ENCODE measurements around the gene KIF26B.

The KIF26B gene

DNA sequence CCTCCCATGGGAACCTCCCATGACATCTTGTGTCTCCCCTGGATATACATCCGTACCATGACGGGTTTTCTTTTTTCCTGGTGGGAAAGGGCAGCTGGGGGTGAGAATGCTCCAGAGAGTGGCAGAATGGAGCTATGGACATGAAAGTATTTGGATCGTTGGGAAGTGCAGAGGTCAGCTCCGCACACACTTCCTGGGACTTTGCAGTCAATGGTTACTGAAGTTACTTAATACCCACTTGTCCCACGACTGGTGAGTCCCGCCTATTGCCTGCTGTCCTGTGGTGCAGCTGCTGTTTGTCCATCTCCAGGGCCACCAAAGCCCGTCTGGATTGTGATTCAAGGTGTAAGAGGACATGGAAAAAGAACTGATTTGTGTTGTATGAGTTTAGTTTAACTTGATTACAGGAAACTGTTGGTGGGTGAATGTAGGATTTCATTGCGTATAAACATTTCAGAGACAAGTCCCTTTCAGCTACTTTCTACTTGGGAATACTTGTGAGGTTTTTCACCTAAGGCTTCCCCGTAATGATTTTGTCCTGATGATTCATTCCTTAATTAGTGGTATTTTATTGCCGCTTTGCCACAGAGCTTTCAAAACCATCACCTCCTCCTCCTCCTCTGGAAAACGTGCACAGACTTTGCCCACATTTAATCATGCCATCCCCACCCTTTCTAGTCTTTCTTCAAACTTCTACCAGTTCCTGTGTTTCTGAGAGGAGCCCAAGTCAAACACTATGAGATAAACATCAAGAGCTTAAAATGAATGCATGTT lies 308.8 kb downstream of the KIF26B start:
- no peak for DNase-seq (ENCODE audit: low read depth in 2 of 2)

DNA sequence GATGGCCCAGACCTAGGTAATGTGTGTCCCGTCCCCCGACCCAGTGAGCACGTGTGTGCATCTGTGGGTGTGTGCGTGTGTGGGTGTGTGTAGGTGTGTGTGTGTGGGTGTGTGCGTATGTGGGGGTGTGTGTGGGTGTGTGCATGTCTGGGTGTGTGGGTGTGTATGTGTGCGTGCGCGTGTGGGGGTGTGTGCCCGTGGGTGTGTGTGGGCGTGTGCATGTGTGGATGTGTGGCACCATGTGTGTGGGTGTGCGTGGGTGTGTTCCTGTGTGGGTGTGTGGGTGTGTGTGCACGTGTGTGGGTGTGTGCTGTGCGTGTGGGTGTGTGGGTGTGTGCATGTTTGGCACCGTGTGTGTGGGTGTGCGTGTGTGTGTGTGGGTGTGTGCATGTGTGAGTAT lies 309.5 kb downstream of the KIF26B start:
- no peak for DNase-seq (ENCODE audit: low read depth in 2 of 2)

DNA sequence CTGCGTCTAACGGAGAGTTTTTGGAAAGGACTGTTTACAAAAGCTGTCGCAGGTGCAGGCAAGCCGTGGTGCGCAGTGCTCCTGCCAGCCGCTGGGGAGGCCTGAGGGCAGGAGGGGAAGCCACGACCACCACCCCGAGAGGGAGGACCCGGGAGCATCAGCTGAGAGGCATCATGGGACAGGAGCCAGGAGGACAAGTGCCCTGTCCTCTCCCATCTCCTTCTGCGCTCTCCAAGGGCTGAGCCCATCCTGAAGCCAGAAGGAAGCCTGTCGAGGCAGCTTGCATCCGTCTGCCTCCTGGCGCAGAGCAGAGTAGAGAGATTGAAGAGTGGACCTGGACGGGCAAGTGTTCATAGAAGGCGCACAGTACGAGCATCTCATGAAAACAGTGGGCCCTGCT lies 310.9 kb downstream of the KIF26B start:
- no peak for DNase-seq (ENCODE audit: low read depth in 2 of 2)

DNA sequence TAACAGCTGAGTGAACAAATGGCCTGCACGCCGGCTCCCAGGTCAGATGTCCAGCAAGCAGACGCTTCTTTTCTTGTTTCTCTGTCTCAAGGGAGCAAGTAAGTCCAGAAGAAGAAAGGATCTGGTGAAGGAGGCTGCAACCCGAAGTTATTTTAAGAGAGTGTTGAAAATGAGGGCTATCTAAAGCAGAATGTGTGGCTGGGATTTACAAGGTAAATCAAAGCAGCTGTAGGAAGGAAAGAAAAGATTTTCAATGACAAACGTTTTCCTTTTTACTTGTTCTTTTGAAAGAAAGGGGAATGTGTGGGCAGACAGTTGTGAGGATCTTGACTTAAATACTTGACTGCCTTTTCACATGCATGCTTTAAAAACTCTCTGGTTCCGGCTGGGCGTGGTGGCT lies 311.5 kb downstream of the KIF26B start:
- no peak for DNase-seq (ENCODE audit: low read depth in 2 of 2)

- no peak for DNase-seq (ENCODE audit: low read depth in 2 of 2)
These were observed 313.0 kb downstream of the KIF26B start for GRCh38 chr1:245467804-245468203.

- no peak for DNase-seq (ENCODE audit: low read depth in 2 of 2)
These were observed 314.2 kb downstream of the KIF26B start for GRCh38 chr1:245469006-245469405.

- DNase-seq (ENCODE audit: low read depth in 2 of 2), result no peak
These were observed 314.9 kb downstream of the KIF26B start for GRCh38 chr1:245469734-245470133.

GRCh38 chr1:245475126-245475525 lies 320.3 kb downstream of the KIF26B start:
- no peak for DNase-seq (ENCODE audit: low read depth in 2 of 2)

DNA sequence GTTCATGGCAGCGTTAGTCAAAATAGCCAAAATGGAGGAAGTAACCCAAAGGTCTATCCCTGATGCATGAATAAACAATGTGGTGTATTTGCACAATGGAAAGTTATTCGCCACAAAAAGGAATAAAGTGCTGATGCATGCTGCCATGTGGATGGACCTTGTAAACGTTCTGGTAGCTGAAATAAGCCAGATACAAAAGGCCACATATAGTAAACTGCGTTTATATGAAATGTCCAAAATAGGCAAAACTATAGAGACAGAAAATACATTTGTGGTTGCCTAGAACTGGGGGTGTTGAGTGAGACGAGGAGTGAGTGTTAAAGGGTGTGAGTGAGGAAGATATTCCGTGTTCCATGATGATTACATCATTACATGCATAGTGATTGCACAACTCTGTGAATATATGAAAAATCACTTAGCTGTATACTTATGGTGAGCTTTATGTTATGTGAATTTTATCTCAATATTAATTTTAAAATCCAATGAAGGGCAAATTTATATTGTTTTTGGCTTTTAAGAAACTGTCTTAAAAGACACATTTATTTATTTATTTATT lies 321.3 kb downstream of the KIF26B start:
- DNase-seq (ENCODE audit: low read depth in 2 of 2), result no peak

DNA sequence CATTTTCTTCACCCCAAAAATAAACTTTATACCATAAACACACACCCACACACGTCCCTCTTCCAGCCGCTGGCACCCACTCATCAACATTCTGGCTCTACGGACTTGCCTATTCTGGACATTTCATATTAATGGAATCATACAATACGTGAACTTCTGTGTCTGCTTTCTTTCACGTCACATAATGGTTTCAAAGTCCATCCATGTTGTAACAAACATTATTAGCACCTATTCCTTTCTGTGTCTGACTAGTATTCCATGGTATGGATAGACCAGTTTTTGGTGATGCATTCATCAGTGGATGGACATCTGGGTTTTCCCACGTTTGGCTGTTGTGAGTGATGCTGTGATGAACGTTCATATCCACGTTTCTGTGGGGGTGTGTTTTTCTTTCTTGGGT lies 323.2 kb downstream of the KIF26B start:
- DNase-seq (ENCODE audit: low read depth in 2 of 2), result no peak

DNA sequence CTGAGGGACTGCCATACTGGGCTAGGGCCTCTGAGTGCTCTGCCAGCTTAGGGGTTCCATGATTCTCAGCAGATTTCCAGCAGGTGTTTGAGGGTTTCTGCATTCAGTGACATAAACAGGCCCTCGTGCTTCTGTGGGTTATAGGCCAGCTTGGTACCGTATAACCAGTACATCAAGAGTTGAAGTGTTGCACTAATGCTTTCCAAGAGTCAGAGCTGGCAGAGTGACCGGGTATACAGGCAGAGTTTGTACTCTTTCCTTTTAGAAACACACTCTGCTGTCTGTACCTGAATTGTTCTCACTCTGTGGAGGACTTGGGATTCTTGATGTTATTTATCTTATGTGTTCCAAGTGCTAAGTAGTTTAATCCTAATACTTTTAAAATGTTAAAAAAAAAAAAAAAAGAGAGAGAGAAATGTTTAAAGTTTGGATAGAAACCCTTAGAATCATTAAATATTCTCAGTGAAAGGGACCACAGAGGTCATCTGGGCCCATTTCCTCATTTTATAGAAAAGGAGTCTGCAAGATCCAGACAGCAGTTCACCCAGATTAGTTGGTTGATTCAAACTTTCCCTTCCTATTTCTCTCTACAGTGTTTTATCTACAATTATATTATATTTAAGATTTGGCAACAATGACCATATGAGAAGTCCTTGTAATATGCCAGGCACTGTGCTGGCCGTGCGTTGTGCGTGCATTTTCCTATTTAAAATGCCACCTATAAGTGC lies 325.8 kb downstream of the KIF26B start:
- DNase-seq (ENCODE audit: low read depth in 2 of 2), result no peak

DNA sequence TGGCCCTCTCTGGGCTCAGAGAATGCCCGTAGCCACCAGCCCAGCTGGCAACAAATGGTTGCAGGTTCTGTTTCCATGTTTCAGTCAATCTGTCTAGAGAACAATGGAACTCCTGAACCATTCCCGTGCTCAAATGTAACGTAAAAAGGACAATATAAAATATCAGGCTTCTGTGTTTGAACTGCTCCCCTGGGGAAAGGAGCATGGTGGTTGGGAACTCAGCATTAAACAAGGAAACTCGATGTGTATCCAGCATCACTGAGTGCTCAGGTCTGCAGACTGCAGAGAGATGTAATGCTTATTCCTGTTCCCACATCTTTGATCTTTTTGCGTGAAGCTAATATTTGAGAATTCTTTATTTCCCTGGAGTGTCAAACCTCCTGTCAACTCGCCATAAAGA lies 326.5 kb downstream of the KIF26B start:
- DNase-seq (ENCODE audit: low read depth in 2 of 2), result no peak

GRCh38 chr1:245483247-245483646 lies 328.5 kb downstream of the KIF26B start:
- no peak for DNase-seq (ENCODE audit: low read depth in 2 of 2)

DNA sequence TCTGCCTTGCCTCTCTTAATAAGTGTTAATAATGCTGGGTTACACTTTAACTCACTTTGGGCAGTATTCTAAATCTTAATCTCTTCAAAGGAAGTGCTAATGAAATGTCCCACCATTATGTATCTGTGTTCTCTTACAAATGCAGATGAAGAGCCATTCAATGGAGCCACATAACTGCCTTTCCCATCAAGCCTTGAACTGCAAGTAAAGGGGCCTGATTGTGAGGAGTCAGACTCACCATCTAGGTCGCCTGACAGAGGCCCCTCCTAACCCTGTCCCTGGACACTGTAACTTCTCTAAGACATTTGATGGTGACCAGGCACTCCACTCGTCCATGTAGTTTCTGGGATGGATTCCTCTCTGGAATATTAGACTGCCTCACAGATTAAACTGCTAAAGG lies 329.4 kb downstream of the KIF26B start:
- DNase-seq (ENCODE audit: low read depth in 2 of 2), result no peak

DNA sequence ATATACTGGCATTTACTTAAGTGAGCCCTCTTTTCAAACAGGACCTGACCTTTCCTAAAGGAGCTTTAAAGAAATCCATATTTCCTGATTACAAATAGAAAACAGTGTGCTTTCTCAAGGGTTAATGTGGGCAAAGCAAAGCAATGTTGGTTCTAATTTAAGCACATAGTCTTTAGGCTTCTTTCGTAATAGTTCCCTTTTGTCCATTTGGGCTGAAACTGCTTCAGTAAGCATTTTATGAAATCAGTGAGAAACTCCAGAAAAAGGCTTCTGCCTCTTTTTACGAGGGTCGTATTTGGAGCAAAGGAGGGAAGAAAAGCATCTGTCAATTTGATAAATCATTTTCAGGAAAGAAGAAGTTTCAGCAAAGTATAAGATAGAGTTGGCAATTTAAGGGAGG lies 331.2 kb downstream of the KIF26B start:
- DNase-seq (ENCODE audit: low read depth in 2 of 2), result no peak

DNA sequence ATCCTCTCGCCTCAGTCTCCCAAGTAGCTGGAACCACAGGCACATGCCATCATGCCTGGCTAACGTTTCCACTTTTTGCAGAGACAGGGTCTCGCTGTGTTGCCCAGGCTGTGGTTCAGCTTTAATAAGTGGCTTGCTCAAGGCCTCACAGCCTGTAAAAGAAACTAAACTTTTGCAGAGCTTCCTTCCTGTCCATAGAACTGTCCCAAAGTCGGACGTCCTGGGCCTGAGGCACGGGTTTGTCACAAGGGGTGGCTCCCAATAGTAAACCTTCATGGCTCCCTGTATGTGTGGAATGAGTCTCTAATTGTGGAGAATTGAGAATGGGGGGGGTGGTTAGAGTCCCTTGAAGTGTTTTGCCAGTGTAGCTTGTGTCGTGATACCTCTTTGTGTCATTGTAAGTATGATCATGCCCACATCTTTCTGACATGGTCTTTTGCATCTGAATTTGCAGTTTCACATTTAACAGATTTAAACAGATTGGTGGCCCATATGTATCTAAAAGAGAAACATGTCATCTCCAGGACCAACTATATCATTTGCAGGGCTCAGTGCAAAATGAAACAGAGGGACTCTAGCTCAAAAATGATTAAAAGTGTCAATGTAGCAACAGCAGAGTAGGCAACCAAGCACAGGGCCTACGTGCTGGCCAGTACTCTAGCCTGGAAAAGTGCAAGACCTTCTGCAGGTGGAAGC lies 332.1 kb downstream of the KIF26B start:
- DNase-seq (ENCODE audit: low read depth in 2 of 2), result no peak

DNA sequence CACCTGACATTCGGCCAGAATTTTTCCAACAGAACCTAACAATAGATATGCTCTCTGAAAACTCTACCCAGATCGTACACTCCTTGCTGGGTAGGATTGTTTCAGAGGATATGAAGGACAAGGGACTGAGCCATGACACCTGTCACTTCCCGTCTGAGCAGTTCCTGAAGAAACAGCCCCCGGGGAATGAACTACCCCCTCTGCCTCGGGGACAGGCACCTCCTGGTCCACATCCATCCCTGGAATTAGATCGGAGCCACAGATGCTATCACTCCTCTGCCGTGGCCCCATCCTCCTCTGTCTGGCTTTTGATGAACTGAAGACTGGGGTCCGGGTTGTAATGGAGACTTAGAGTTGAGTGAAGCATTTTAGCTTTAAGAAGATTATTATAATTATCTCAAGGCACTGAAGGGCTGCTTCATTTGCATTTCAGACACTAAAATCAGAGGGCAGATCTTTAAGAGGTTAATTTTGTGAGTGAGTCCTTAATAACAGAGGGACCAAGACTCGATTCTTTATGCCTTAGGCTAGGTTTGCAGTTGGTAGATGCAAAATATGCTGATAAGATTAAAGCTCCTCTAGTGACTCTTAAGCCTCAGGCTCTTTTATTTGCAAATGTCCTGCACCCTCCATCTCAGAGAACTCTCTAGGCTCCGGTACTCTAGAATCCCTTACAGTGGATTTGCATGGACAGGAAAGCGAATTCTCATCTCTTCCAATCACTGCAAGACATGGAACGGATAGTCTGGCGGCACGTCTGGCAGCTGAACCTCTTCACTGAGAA lies 333.8 kb downstream of the KIF26B start:
- DNase-seq (ENCODE audit: low read depth in 2 of 2), result no peak

DNA sequence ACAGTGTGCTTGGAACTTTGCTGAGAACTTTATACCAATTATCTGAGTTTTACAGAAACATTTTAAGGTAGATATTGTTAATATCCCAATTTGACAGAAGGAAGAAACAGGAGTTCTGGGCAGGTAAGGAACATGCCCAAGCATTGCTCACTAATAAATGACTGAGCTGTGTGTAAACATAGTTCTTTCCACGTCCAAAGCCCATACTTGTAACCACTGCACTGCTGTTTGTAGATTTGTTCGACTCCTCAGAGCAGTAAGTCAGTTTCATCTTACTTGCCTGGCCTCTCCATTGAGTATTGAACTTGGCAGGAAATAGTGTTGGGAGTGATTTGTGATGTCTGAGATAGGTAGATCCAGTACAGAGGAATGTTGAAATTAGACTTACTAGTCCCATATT lies 335.1 kb downstream of the KIF26B start:
- DNase-seq (ENCODE audit: low read depth in 2 of 2), result no peak

DNA sequence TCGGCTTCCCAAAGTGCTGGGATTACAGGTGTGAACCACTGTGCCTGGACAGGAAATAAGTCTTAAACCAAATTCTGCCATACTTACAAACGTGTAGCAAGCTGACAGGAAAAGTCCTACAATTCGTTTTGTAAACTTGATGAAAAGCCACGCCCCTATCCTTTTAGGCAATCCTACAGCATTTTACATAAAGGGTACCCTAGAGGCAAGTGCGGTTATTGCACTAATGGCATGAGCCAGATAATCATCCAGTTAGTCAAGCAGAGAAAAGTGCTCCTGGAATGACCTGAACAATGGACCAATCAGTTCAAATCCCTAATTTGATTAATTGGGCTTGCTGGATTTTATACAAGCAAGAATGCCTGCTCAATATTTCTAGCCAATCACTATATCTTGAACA lies 338.2 kb downstream of the KIF26B start:
- DNase-seq (ENCODE audit: low read depth in 2 of 2), result no peak

DNA sequence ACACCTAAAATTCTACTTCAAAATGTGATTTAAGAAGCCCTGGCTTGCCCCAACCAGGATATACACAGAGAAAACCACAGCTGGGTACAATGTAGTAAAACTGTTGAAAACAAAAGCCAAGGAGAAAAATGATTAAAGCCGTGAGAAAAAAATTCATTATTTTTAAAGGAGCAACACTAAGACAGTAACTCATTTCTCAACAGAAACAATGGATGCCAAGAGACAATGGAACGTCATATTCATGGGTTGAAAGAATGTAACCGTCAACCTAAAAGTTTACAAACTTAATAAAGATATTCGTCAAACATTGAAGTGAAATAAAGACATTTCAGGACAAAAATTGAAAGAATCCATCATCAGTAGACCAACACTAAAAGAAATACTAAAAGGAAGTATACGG lies 340.9 kb downstream of the KIF26B start:
- DNase-seq (ENCODE audit: low read depth in 2 of 2), result no peak

- DNase-seq (ENCODE audit: low read depth in 2 of 2), result no peak
These were observed 345.8 kb downstream of the KIF26B start for GRCh38 chr1:245500546-245500945.

DNA sequence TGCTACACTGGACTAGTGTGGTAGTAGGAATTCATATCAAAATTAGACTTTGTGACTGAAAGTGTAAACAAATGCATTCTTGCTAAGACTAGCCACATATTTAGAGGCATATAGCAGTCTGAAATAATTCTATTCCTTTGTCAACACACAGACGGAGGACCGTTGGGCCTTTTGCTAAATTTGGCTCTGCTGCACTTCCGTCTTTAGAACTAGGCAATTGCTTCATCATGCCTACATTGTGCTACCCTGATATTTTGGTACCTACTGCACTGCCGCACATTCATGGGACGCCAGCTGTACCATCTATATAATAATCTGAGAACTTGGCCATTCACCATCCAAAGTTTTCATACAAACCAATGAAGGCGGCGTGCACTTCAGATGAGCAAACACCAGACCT lies 346.8 kb downstream of the KIF26B start:
- no peak for DNase-seq (ENCODE audit: low read depth in 2 of 2)

All from stimulated activated CD8-positive, alpha-beta memory T cell treated with anti-CD3 and anti-CD28 coated beads, Interleukin-2, amount 100 ng/mL, for 48 hours (primary cell).